SK-N-SH treated with all-trans-retinoic acid at 6 μM for 48 hours (cell line): Measurements from ENCODE around the gene NEUROG1.

Source experiments
- ATAC-seq: fragments of 200-7000 bp; cut with Tn5 transposase; 3 replicates; pipeline ENCODE4 v1.9.1; 2020; ENCODE audit warnings: mild to moderate bottlenecking, moderate library complexity
- ARNTL ChIP-seq: fragments of 450-650 bp; formaldehyde crosslinking; IDR thresholded peaks from 2 replicates; pipeline ENCODE4 v1.5.0; 2020; ENCODE audit warnings: low read depth, mild to moderate bottlenecking, moderate library complexity, borderline replicate concordance
- BACH2 ChIP-seq: fragments of 250-450 bp; sonication (Bioruptor Pico); IDR thresholded peaks from 2 replicates; pipeline ENCODE4 v1.9.0; 2021; ENCODE audit warnings: mild to moderate bottlenecking, borderline replicate concordance
- CREB5 ChIP-seq: fragments of 250-450 bp; sonication (Bioruptor Pico); IDR thresholded peaks from 2 replicates; pipeline ENCODE4 v1.5.1; 2020; ENCODE audit warnings: low read depth, mild to moderate bottlenecking, moderate library complexity
- CSRNP3 ChIP-seq: fragments of 250-450 bp; sonication (Bioruptor Pico); IDR thresholded peaks from 2 replicates; pipeline ENCODE4 v1.5.1; 2021; ENCODE audit warnings: mild to moderate bottlenecking, moderate library complexity
- ESRRG ChIP-seq: fragments of 250-450 bp; sonication (Bioruptor Pico); IDR thresholded peaks from 2 replicates; pipeline ENCODE4 v1.6.1; 2021; ENCODE audit warnings: mild to moderate bottlenecking
- GLIS3 ChIP-seq: fragments of 250-450 bp; sonication (Bioruptor Pico); IDR thresholded peaks from 2 replicates; pipeline ENCODE4 v1.5.0; 2020; ENCODE audit warnings: mild to moderate bottlenecking, moderate library complexity
- ISL1 ChIP-seq: fragments of 250-450 bp; sonication (Bioruptor Pico); IDR thresholded peaks from 2 replicates; pipeline ENCODE4 v2.1.2; 2022; ENCODE audit warnings: mild to moderate bottlenecking, moderate library complexity
- OSR1 ChIP-seq: fragments of 250-450 bp; sonication (Bioruptor Pico); IDR thresholded peaks from 2 replicates; pipeline ENCODE4 v1.8.0; 2022; ENCODE audit warnings: moderate library complexity, mild to moderate bottlenecking, inconsistent platforms
- PATZ1 ChIP-seq: fragments of 250-450 bp; sonication (Bioruptor Pico); IDR thresholded peaks from 2 replicates; pipeline ENCODE4 v1.8.0; 2020; ENCODE audit warnings: mild to moderate bottlenecking, moderate library complexity, borderline replicate concordance
- PPARA ChIP-seq: fragments of 250-450 bp; sonication (Bioruptor Pico); IDR thresholded peaks from 2 replicates; pipeline ENCODE4 v1.5.0; 2020; ENCODE audit warnings: mild to moderate bottlenecking, borderline replicate concordance
- RARB ChIP-seq: fragments of 250-450 bp; sonication (Bioruptor Pico); IDR thresholded peaks from 2 replicates; pipeline ENCODE4 v1.8.0; 2021; ENCODE audit warnings: mild to moderate bottlenecking, moderate library complexity
- SNAI2 ChIP-seq: fragments of 250-450 bp; sonication (Bioruptor Pico); IDR thresholded peaks from 2 replicates; pipeline ENCODE4 v1.5.0; 2020; ENCODE audit warnings: mild to moderate bottlenecking, moderate library complexity
- TCF4 ChIP-seq: fragments of 250-450 bp; sonication (Bioruptor Pico); IDR thresholded peaks from 2 replicates; pipeline ENCODE4 v1.8.0; 2021; ENCODE audit warnings: mild to moderate bottlenecking, moderate library complexity, borderline replicate concordance
- TOX ChIP-seq: fragments of 250-450 bp; sonication (Bioruptor Pico); IDR thresholded peaks from 2 replicates; pipeline ENCODE4 v1.8.0; 2021; ENCODE audit warnings: mild to moderate bottlenecking, moderate library complexity, borderline replicate concordance
- TSHZ2 ChIP-seq: fragments of 250-450 bp; sonication (Bioruptor Pico); IDR thresholded peaks from 2 replicates; pipeline ENCODE4 v1.5.0; 2020; ENCODE audit warnings: mild to moderate bottlenecking, moderate library complexity
- ZC3H10 ChIP-seq: fragments of 250-450 bp; sonication (Bioruptor Pico); IDR thresholded peaks from 2 replicates; pipeline ENCODE4 v1.5.1; 2021; ENCODE audit warnings: mild to moderate bottlenecking, moderate library complexity
- ZFP3 ChIP-seq: fragments of 250-450 bp; sonication (Bioruptor Pico); IDR thresholded peaks from 2 replicates; pipeline ENCODE4 v1.5.0; 2020; ENCODE audit warnings: mild to moderate bottlenecking, moderate library complexity
- ZFP30 ChIP-seq: fragments of 450-650 bp; formaldehyde crosslinking; IDR thresholded peaks from 2 replicates; pipeline ENCODE4 v1.5.0; 2022; ENCODE audit warnings: mild to moderate bottlenecking, moderate library complexity
- ZNF8 ChIP-seq: fragments of 450-650 bp; formaldehyde crosslinking; IDR thresholded peaks from 2 replicates; pipeline ENCODE4 v1.5.0; 2020; ENCODE audit warnings: mild to moderate bottlenecking, moderate library complexity

NEUROG1 gene

GRCh38 chr5:135514116-135514515 lies 21.6 kb downstream of the NEUROG1 start:
- ATAC-seq = no peak
- TF ChIP-seq CREB5 (CRISPR knock-in tag) (no peak), CSRNP3 (CRISPR knock-in tag) (no peak), ZNF8 (CRISPR knock-in tag) (no peak), RARB (CRISPR knock-in tag) (no peak), TOX (CRISPR knock-in tag) (no peak), ARNTL (CRISPR knock-in tag) (no peak), BACH2 (no peak), ZC3H10 (CRISPR knock-in tag) (no peak), ISL1 (CRISPR knock-in tag) (no peak), PATZ1 (CRISPR knock-in tag) (no peak), ZFP3 (no peak), TSHZ2 (CRISPR knock-in tag) (no peak), ZFP30 (CRISPR knock-in tag) (no peak), PPARA (no peak), GLIS3 (CRISPR knock-in tag) (no peak)

GRCh38 chr5:135511761-135512575 lies 23.8 kb downstream of the NEUROG1 start:
- no peak for TF ChIP-seq ZC3H10 (CRISPR knock-in tag)
- no peak for TF ChIP-seq SNAI2 (CRISPR knock-in tag)
- no peak for TF ChIP-seq CSRNP3 (CRISPR knock-in tag)
- no peak for TF ChIP-seq ARNTL (CRISPR knock-in tag)
- no peak for TF ChIP-seq RARB (CRISPR knock-in tag)
- no peak for TF ChIP-seq OSR1 (CRISPR knock-in tag)
- no peak for TF ChIP-seq ESRRG
- no peak for TF ChIP-seq TCF4 (CRISPR knock-in tag)
- TF ChIP-seq PATZ1 (CRISPR knock-in tag) = no peak
- no peak for TF ChIP-seq TOX (CRISPR knock-in tag)
- TF ChIP-seq BACH2 = no peak
- no peak for TF ChIP-seq CREB5 (CRISPR knock-in tag)
- TF ChIP-seq ZFP3 = no peak
- TF ChIP-seq ZFP30 (CRISPR knock-in tag) = no peak
- TF ChIP-seq PPARA = no peak
- TF ChIP-seq ZNF8 (CRISPR knock-in tag) = no peak
- no peak for TF ChIP-seq ISL1 (CRISPR knock-in tag)
- TF ChIP-seq, all 23 proteins: peak for 0
- ATAC-seq = no peak
